HG03064 (cell line): ENCODE results near the gene TMEM9.

Experiments
- ATAC-seq: cut with Tn5 transposase; IDR thresholded peaks from one replicate; pipeline ENCODE4 v1.9.1; 2021; ENCODE audit warnings: low read depth; ENCODE audit not compliant: unreplicated experiment

Gene TMEM9

GRCh38 chr1:201088395-201088794, 65.9 kb downstream of the TMEM9 start:
- ATAC-seq = no peak

GRCh38 chr1:201085902-201086735, 68.2 kb downstream of the TMEM9 start:
- no peak for ATAC-seq
